Panc1 (cell line): ENCODE measurements around the gene SPECC1. TPM values are rescaled to one million over a fixed set of nuclear protein-coding genes. Genes with fewer than 3 reads are reported as not detected.

Experiments used
- ATAC-seq: fragments of 200-7000 bp; cut with Tn5 transposase; 2 replicates; pipeline ENCODE4 v1.9.1; 2020; ENCODE audit warnings: mild to moderate bottlenecking, moderate library complexity
- BruUV-seq: library from RNA; stranded (reverse); fragments of 400-500 nt; replicated peaks from 2 replicates; lab custom pipeline; 2021; lab: Mats Ljungman, UMichigan
- CTCF ChIA-PET: fragments of 300-600 bp; sonication (Branson Sonifier 250); formaldehyde crosslinking; loops from one replicate; lab custom pipeline; 2022; ENCODE audit warnings: antibody characterized with exemption; lab: Charles Lee
- POLR2A ChIA-PET: fragments of 300-600 bp; sonication (Branson Sonifier 250); formaldehyde crosslinking; loops from one replicate; lab custom pipeline; 2022; ENCODE audit warnings: antibody characterized with exemption; lab: Charles Lee
- DNase-seq: peaks from one replicate; pipeline ENCODE4 v3.0.0-alpha.2; 2010; ENCODE audit warnings: low read depth, low spot score
- H3K27ac ChIP-seq: 2 replicates; pipeline ENCODE4 v1.5.1; 2011; ENCODE audit warnings: mild to moderate bottlenecking, low read length, inconsistent platforms
- H3K27me3 ChIP-seq: fragments of 200-500 bp; sonication (Bioruptor generic); 2 replicates; pipeline ENCODE4 v1.6.0; 2014; ENCODE audit warnings: low read length, inconsistent platforms; ENCODE audit not compliant: control insufficient read depth, insufficient read depth
- H3K36me3 ChIP-seq: fragments of 200-500 bp; sonication (Bioruptor generic); 2 replicates; pipeline ENCODE4 v1.5.1; 2014; ENCODE audit warnings: inconsistent platforms, mild to moderate bottlenecking, low read length, moderate library complexity; ENCODE audit not compliant: control insufficient read depth, insufficient read depth
- H3K4me1 ChIP-seq: 2 replicates; pipeline ENCODE4 v1.5.1; 2011; ENCODE audit warnings: inconsistent platforms, mild to moderate bottlenecking, low read length, moderate library complexity; ENCODE audit not compliant: control insufficient read depth, insufficient read depth
- H3K4me3 ChIP-seq, 2 experiments: 2 replicates each; pipeline ENCODE4 v1.5.1; 2011 to 2012; ENCODE audit warnings: low read depth in 2 of 2, low read length in 2 of 2, mild to moderate bottlenecking in 2 of 2, inconsistent platforms in 1 of 2, moderate library complexity in 1 of 2
- H3K9me3 ChIP-seq: fragments of 200-500 bp; sonication (Bioruptor generic); 2 replicates; pipeline ENCODE4 v1.5.1; 2014; ENCODE audit warnings: low read depth, mild to moderate bottlenecking, inconsistent platforms, low read length, moderate library complexity; ENCODE audit not compliant: control insufficient read depth, insufficient read depth
- POLR2AphosphoS5 ChIP-seq: IDR thresholded peaks from 2 replicates; pipeline ENCODE4 v1.6.1; 2012; ENCODE audit warnings: mild to moderate bottlenecking, low read depth, low read length, moderate library complexity
- SIN3A ChIP-seq: IDR thresholded peaks from 2 replicates; pipeline ENCODE4 v1.6.1; 2012; ENCODE audit warnings: low read depth, mild to moderate bottlenecking, low read length, moderate library complexity, borderline replicate concordance; ENCODE audit not compliant: insufficient read depth
- TCF7L2 ChIP-seq: IDR thresholded peaks from 2 replicates; pipeline ENCODE4 v1.6.1; 2011; ENCODE audit warnings: mild to moderate bottlenecking, low read depth, low read length, inconsistent platforms
- in situ Hi-C: cut with HindIII; loops from 2 replicates; pipeline ENCODE4 v1.10.0; 2016; ENCODE audit warnings: low sequenced_read_pairs, low pct_unique_long_range_greater_than_20kb
- intact Hi-C: fragments of 100-400 bp; cut with micrococcal nuclease; formaldehyde crosslinking; loops from one replicate; pipeline ENCODE4 v1.10.0; 2022; ENCODE audit not compliant: unreplicated experiment
- total RNA-seq: library from RNA; stranded (reverse); gene quantifications from one replicate; pipeline ENCODE4 v1.2.1, GENCODE V29; 2021; ENCODE audit not compliant: unreplicated experiment
- TF ChIP-seq, protein P1 (sequence below): fragments of 450-650 bp; IDR thresholded peaks from 2 replicates; pipeline ENCODE4 v1.5.1; 2017; ENCODE audit warnings: mild to moderate bottlenecking
- TF ChIP-seq, protein P2 (sequence below), 2 experiments: IDR thresholded peaks; 2 replicates each; pipeline ENCODE4 v1.6.1; 2011 to 2012; ENCODE audit warnings: low read depth in 2 of 2, control low read depth in 1 of 2, low read length in 1 of 2, mild to moderate bottlenecking in 1 of 2, moderate library complexity in 1 of 2; ENCODE audit not compliant: insufficient read depth in 1 of 2

Gene SPECC1
- total RNA-seq, 1 experiment from 2014 or later: 80.8 TPM

DNA sequence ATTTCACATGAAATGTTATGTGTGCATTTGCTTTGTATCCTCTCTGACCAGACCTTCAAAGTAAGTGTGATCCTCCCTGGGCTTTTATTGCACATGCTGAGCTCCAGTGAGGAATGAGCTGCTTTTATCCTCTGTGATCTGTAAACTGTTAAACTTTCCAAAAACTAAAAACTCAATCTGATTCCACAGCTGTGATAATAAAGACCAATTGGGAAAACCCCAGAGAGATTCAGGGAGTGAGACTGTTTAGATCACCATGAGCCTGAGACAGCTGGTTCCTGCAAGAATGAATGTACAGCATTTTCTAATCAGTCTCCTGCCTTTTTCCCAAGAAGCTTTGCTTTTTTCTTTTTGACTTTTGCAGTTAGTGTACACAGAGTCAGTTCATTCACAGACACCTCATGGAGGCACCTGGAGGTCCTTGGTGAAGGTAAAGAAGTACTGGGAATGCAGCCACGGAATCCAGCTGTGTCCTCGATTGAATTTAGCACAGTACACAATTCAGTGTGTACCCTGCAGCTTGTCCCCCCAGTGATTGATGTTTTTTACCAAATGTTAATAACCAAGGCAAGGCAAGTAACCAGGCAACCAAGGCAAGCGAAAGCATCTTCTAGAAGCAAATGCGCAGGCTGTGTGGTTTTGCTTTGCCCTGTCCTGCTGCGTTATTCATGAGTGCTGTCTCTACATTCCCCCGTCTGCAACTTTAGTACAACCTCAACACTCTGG, 275.6 kb downstream of the SPECC1 start:
- in situ Hi-C loops: no loop called here
- H3K9me3 ChIP-seq: no peaks in the 10 kb centered on the region
- no peaks in the 10 kb centered on the region; the same call in 1 of the 2 replicates for H3K36me3 ChIP-seq
- intact Hi-C loops: no loop called here
- ChIA-PET CTCF (no interaction called here), POLR2A (no interaction called here)
- no peak for ATAC-seq
- TF ChIP-seq, protein P1, sequence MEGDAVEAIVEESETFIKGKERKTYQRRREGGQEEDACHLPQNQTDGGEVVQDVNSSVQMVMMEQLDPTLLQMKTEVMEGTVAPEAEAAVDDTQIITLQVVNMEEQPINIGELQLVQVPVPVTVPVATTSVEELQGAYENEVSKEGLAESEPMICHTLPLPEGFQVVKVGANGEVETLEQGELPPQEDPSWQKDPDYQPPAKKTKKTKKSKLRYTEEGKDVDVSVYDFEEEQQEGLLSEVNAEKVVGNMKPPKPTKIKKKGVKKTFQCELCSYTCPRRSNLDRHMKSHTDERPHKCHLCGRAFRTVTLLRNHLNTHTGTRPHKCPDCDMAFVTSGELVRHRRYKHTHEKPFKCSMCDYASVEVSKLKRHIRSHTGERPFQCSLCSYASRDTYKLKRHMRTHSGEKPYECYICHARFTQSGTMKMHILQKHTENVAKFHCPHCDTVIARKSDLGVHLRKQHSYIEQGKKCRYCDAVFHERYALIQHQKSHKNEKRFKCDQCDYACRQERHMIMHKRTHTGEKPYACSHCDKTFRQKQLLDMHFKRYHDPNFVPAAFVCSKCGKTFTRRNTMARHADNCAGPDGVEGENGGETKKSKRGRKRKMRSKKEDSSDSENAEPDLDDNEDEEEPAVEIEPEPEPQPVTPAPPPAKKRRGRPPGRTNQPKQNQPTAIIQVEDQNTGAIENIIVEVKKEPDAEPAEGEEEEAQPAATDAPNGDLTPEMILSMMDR: no peak
- TF ChIP-seq POLR2AphosphoS5: no peak
- TF ChIP-seq TCF7L2: no peak
- TF ChIP-seq SIN3A: no peak
- TF ChIP-seq, protein P2, sequence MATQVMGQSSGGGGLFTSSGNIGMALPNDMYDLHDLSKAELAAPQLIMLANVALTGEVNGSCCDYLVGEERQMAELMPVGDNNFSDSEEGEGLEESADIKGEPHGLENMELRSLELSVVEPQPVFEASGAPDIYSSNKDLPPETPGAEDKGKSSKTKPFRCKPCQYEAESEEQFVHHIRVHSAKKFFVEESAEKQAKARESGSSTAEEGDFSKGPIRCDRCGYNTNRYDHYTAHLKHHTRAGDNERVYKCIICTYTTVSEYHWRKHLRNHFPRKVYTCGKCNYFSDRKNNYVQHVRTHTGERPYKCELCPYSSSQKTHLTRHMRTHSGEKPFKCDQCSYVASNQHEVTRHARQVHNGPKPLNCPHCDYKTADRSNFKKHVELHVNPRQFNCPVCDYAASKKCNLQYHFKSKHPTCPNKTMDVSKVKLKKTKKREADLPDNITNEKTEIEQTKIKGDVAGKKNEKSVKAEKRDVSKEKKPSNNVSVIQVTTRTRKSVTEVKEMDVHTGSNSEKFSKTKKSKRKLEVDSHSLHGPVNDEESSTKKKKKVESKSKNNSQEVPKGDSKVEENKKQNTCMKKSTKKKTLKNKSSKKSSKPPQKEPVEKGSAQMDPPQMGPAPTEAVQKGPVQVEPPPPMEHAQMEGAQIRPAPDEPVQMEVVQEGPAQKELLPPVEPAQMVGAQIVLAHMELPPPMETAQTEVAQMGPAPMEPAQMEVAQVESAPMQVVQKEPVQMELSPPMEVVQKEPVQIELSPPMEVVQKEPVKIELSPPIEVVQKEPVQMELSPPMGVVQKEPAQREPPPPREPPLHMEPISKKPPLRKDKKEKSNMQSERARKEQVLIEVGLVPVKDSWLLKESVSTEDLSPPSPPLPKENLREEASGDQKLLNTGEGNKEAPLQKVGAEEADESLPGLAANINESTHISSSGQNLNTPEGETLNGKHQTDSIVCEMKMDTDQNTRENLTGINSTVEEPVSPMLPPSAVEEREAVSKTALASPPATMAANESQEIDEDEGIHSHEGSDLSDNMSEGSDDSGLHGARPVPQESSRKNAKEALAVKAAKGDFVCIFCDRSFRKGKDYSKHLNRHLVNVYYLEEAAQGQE (IDR thresholded peaks at IDR 0.05; ENCODE audit: insufficient read depth in 1 of 2, low read depth in 2 of 2, low read length in 1 of 2): no peak
- no TSS peak for BruUV-seq
- H3K27me3 ChIP-seq: no peaks in the 10 kb centered on the region
- no peaks in the 10 kb centered on the region for H3K4me1 ChIP-seq
- no peak for DNase-seq
- H3K4me3 ChIP-seq: no peak overlapping the region
- no peak overlapping the region for H3K27ac ChIP-seq

DNA sequence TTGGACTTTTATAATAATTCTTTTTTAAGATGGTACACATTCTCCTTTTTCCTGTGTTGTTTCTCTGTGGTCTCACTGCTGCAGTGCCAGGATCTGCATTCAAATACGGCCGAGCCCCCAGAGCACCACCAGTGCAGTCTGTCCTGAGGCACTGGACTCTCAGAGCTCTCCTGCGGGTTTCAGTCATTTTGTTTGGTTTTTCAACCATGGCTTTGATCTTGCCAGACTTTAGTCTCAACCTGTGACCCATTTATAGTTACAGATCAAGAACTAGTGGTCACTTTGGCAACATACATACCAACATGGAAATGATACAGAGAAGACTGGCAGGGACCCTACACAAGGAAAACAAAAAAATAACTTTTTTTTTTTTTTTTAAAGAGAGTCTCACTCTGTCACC, 280.8 kb downstream of the SPECC1 start:
- ATAC-seq: no peak
- CTCF ChIA-PET: no interaction called here
- POLR2A ChIA-PET: no interaction called here
- Histone ChIP-seq H3K4me1 (no peaks in the 10 kb centered on the region), H3K9me3 (no peaks in the 10 kb centered on the region), H3K27ac (no peak overlapping the region), H3K4me3 (no peak overlapping the region), H3K36me3 (no peaks in the 10 kb centered on the region; the same call in 1 of the 2 replicates), H3K27me3 (no peaks in the 10 kb centered on the region)
- in situ Hi-C loops: no loop called here
- DNase-seq: no peak
- no TSS peak for BruUV-seq
- intact Hi-C loops: no loop called here
- no peak for TF ChIP-seq POLR2AphosphoS5
- TF ChIP-seq TCF7L2: no peak
- TF ChIP-seq SIN3A: no peak
- TF ChIP-seq, protein P2 (IDR thresholded peaks at IDR 0.05; ENCODE audit: insufficient read depth in 1 of 2, low read depth in 2 of 2, low read length in 1 of 2): no peak
- TF ChIP-seq, protein P1: no peak
